ENCODE data around the gene MBIP. TPM values are rescaled to one million over a fixed set of nuclear protein-coding genes. Genes with fewer than 3 reads are reported as not detected.

MBIP gene
- total RNA-seq, 2 experiments from 2014 or later, result 29.9 to 30.8 TPM

- H3K27ac Mint-ChIP-seq, result no peak overlapping the region
- no peaks in the 10 kb centered on the region for H3K36me3 Mint-ChIP-seq (ENCODE audit: low read depth)
- peaks cover 40% of the 10 kb centered on the region for H3K27me3 Mint-ChIP-seq (ENCODE audit: low read depth)
- CTCF ChIA-PET, result interaction anchor here (0.6 to 1.0 kb wide), 2 partner anchors 26 to 42 kb away, joined by 3 to 4 read pairs; no protein-coding TSS in a partner anchor
- no peak overlapping the region for H3K4me3 Mint-ChIP-seq
- H3K9me3 Mint-ChIP-seq, result no peaks in the 10 kb centered on the region
- DNase-seq, result no peak
- H3K4me1 Mint-ChIP-seq (ENCODE audit: low read depth), result no peaks in the 10 kb centered on the region
- intact Hi-C loops (cut with micrococcal nuclease), result no loop called here
Measured at GRCh38 chr14:36279306-36280190, 40.9 kb downstream of the MBIP start.

DNA sequence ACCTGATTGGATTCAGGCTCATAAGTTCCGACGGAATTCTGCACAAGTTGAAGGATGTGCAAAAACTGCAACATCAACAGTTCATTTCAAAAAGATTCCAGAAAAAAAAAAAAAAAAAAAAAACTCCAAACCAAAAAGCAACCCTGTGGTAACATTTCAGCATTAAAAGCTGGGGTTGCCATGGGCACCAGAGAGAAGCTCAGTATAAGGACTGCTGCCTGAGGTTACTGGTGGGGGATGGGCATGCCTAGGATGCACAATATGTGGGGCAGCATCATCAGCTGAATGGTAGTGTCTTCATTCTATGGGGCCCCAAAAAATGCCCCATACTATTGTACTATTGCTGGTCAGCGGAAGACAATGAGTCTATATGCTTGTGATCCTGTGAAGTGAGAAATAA is 44.7 kb downstream of the MBIP start:
- H3K36me3 Mint-ChIP-seq (ENCODE audit: low read depth), result no peaks in the 10 kb centered on the region
- no peak overlapping the region for H3K27ac Mint-ChIP-seq
- H3K4me1 Mint-ChIP-seq (ENCODE audit: low read depth), result peaks cover 18% of the 10 kb centered on the region
- intact Hi-C loops (cut with micrococcal nuclease), result no loop called here
- no peaks in the 10 kb centered on the region for H3K9me3 Mint-ChIP-seq
- no peak for DNase-seq
- CTCF ChIA-PET, result no interaction called here
- no peak overlapping the region for H3K4me3 Mint-ChIP-seq
- H3K27me3 Mint-ChIP-seq (ENCODE audit: low read depth), result peaks cover 51% of the 10 kb centered on the region

- H3K27ac Mint-ChIP-seq, result no peak overlapping the region
- intact Hi-C loops (cut with micrococcal nuclease), result loop anchor here (1.0 kb wide), 1 partner anchor 43 kb away; no protein-coding TSS in a partner anchor
- CTCF ChIA-PET, result no interaction called here
- H3K4me1 Mint-ChIP-seq (ENCODE audit: low read depth), result peaks cover 18% of the 10 kb centered on the region
- H3K27me3 Mint-ChIP-seq (ENCODE audit: low read depth), result peaks cover 49% of the 10 kb centered on the region
- H3K9me3 Mint-ChIP-seq, result no peaks in the 10 kb centered on the region
- no peaks in the 10 kb centered on the region for H3K36me3 Mint-ChIP-seq (ENCODE audit: low read depth)
- peak; percentile 61 for DNase-seq
- H3K4me3 Mint-ChIP-seq, result peak overlapping the region; percentile 69
Measured at GRCh38 chr14:36271939-36272907, 48.2 kb downstream of the MBIP start.

DNA sequence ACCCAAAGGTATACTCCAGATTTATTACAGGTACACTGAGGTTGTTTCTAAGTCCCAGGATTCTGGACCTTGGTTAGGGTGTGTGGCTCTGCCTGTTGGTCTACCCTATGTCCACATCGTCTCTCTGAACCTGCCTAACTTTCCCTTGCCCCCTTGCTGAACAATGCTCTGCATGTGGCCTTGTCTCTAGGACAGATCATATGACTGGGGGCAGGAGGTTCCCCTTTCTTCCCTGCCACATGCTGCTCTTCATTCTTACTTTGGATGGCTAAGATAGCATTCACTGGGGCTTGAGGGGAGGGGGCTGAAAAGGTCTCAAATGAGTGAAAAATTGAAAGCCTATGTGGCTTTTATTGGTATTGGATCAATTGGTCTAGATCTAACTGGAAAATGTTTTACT is 49.2 kb downstream of the MBIP start:
- H3K4me1 Mint-ChIP-seq (ENCODE audit: low read depth), result peaks cover 18% of the 10 kb centered on the region
- H3K27ac Mint-ChIP-seq, result no peak overlapping the region
- peaks cover 48% of the 10 kb centered on the region for H3K27me3 Mint-ChIP-seq (ENCODE audit: low read depth)
- H3K4me3 Mint-ChIP-seq, result no peak overlapping the region
- intact Hi-C loops (cut with micrococcal nuclease), result no loop called here
- DNase-seq, result no peak
- no peaks in the 10 kb centered on the region for H3K36me3 Mint-ChIP-seq (ENCODE audit: low read depth)
- CTCF ChIA-PET, result no interaction called here
- no peaks in the 10 kb centered on the region for H3K9me3 Mint-ChIP-seq

- Mint-ChIP-seq H3K4me3 (no peak overlapping the region), H3K27ac (no peak overlapping the region), H3K36me3 (ENCODE audit: low read depth) (no peaks in the 10 kb centered on the region), H3K27me3 (ENCODE audit: low read depth) (peaks cover 48% of the 10 kb centered on the region), H3K4me1 (ENCODE audit: low read depth) (peaks cover 20% of the 10 kb centered on the region), H3K9me3 (no peaks in the 10 kb centered on the region)
- DNase-seq, result no peak
- CTCF ChIA-PET, result no interaction called here
- intact Hi-C loops (cut with micrococcal nuclease), result no loop called here
Measured at GRCh38 chr14:36270191-36270590, 50.2 kb downstream of the MBIP start.

DNA sequence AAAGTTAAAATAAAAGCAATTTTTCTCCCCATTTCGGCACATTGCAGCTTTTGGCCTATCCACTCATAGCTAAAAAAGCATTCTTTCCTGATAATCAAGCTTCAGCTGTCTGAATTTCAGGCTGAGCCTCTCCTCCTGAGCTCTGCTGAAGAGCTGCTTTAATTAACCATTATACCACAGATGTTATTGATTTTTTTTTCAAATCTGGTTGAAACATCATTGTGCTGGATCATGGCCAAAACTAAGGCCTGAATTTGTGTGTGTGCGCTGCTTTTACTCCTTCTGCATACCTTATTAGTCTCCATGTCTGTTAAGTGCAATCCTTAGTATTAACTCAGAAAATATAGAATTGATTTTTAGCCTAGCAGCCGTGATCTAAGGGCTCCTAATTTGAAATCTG is 52.3 kb downstream of the MBIP start:
- H3K27ac Mint-ChIP-seq, result no peak overlapping the region
- no peaks in the 10 kb centered on the region for H3K36me3 Mint-ChIP-seq (ENCODE audit: low read depth)
- DNase-seq, result no peak
- peaks cover 38% of the 10 kb centered on the region for H3K27me3 Mint-ChIP-seq (ENCODE audit: low read depth)
- peaks cover 18% of the 10 kb centered on the region for H3K4me1 Mint-ChIP-seq (ENCODE audit: low read depth)
- H3K9me3 Mint-ChIP-seq, result no peaks in the 10 kb centered on the region
- CTCF ChIA-PET, result no interaction called here
- intact Hi-C loops (cut with micrococcal nuclease), result no loop called here
- H3K4me3 Mint-ChIP-seq, result no peak overlapping the region

- Mint-ChIP-seq H3K27ac (no peak overlapping the region), H3K27me3 (ENCODE audit: low read depth) (peaks cover 19% of the 10 kb centered on the region), H3K4me1 (ENCODE audit: low read depth) (peaks cover 2% of the 10 kb centered on the region), H3K9me3 (no peaks in the 10 kb centered on the region), H3K36me3 (ENCODE audit: low read depth) (no peaks in the 10 kb centered on the region), H3K4me3 (no peak overlapping the region)
- CTCF ChIA-PET, result no interaction called here
- intact Hi-C loops (cut with micrococcal nuclease), result no loop called here
- no peak for DNase-seq
Measured at GRCh38 chr14:36264595-36264994, 55.8 kb downstream of the MBIP start.

DNA sequence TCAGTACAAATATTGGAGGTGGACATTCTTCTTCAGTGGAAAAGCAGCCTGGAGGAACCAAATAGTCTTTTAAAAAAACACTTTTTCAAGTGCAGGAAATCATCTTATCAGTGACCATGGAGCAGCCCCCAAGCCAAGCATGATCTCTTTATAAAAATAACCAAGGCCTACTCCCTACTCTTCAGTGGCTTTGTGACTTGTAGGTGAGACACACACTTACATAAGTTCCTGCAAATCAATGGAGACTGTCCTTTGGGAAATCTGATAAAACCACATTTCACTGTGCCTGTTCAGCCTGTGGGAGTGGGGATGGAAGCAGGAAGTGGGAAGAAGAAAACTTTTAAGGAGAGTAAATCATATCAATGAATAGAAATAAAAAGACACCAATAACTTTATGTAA is 56.3 kb downstream of the MBIP start:
- H3K4me3 Mint-ChIP-seq, result no peak overlapping the region
- H3K27ac Mint-ChIP-seq, result no peak overlapping the region
- intact Hi-C loops (cut with micrococcal nuclease), result no loop called here

GRCh38 chr14:36260970-36261640 is 59.3 kb downstream of the MBIP start:
- Mint-ChIP-seq H3K36me3 (ENCODE audit: low read depth) (no peaks in the 10 kb centered on the region), H3K27me3 (ENCODE audit: low read depth) (peaks cover 17% of the 10 kb centered on the region), H3K9me3 (no peaks in the 10 kb centered on the region), H3K4me3 (no peak overlapping the region), H3K4me1 (ENCODE audit: low read depth) (peaks cover 2% of the 10 kb centered on the region), H3K27ac (no peak overlapping the region)
- CTCF ChIA-PET, result no interaction called here
- no peak for DNase-seq
- intact Hi-C loops (cut with micrococcal nuclease), result no loop called here

More for the DNA sequence above, 56.3 kb downstream of the MBIP start:
- CTCF ChIA-PET, result no interaction called here
- no peak for DNase-seq
- peaks cover 18% of the 10 kb centered on the region for H3K27me3 Mint-ChIP-seq (ENCODE audit: low read depth)
- H3K36me3 Mint-ChIP-seq (ENCODE audit: low read depth), result no peaks in the 10 kb centered on the region
- H3K4me1 Mint-ChIP-seq (ENCODE audit: low read depth), result peaks cover 2% of the 10 kb centered on the region
- no peaks in the 10 kb centered on the region for H3K9me3 Mint-ChIP-seq

DNA sequence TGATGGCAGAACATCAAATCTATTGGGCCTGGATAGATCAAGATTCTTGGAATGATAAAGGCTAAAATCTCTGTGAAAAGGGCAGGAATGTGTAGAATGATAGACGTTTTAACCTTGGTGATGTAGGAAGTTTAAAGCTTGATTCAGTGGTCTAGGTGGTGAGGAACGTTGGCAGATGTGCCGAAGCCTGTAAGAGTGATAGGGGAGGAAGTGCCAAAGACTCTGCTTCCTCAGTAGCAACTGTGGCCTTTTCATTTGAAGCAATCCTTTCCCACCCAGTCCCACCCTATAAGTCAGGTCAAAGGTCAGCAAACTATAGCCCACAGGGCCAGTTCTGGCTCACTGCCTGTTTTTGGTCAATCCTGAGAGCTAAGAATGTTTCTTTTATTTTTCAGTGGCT is 62.2 kb downstream of the MBIP start:
- Mint-ChIP-seq H3K27me3 (ENCODE audit: low read depth) (peaks cover 13% of the 10 kb centered on the region), H3K9me3 (no peaks in the 10 kb centered on the region), H3K4me3 (no peak overlapping the region), H3K27ac (no peak overlapping the region), H3K36me3 (ENCODE audit: low read depth) (no peaks in the 10 kb centered on the region), H3K4me1 (ENCODE audit: low read depth) (no peaks in the 10 kb centered on the region)
- DNase-seq, result no peak
- intact Hi-C loops (cut with micrococcal nuclease), result no loop called here
- CTCF ChIA-PET, result interaction anchor here (0.6 kb wide), 1 partner anchor 347 kb away, joined by 3 read pairs; no protein-coding TSS in a partner anchor

- Mint-ChIP-seq H3K4me1 (ENCODE audit: low read depth) (no peaks in the 10 kb centered on the region), H3K9me3 (no peaks in the 10 kb centered on the region), H3K27ac (no peak overlapping the region), H3K36me3 (ENCODE audit: low read depth) (no peaks in the 10 kb centered on the region), H3K4me3 (no peak overlapping the region), H3K27me3 (ENCODE audit: low read depth) (peaks cover 13% of the 10 kb centered on the region)
- intact Hi-C loops (cut with micrococcal nuclease), result no loop called here
- no peak for DNase-seq
- CTCF ChIA-PET, result no interaction called here
Measured at GRCh38 chr14:36256126-36256801, 64.2 kb downstream of the MBIP start.
